ENCODE measurements around the gene EFCAB6. TPM values are rescaled to one million over a fixed set of nuclear protein-coding genes. Genes with fewer than 3 reads are reported as not detected.

EFCAB6 gene
- total RNA-seq, 1 experiment from 2014 or later, result 0.94 TPM

DNA sequence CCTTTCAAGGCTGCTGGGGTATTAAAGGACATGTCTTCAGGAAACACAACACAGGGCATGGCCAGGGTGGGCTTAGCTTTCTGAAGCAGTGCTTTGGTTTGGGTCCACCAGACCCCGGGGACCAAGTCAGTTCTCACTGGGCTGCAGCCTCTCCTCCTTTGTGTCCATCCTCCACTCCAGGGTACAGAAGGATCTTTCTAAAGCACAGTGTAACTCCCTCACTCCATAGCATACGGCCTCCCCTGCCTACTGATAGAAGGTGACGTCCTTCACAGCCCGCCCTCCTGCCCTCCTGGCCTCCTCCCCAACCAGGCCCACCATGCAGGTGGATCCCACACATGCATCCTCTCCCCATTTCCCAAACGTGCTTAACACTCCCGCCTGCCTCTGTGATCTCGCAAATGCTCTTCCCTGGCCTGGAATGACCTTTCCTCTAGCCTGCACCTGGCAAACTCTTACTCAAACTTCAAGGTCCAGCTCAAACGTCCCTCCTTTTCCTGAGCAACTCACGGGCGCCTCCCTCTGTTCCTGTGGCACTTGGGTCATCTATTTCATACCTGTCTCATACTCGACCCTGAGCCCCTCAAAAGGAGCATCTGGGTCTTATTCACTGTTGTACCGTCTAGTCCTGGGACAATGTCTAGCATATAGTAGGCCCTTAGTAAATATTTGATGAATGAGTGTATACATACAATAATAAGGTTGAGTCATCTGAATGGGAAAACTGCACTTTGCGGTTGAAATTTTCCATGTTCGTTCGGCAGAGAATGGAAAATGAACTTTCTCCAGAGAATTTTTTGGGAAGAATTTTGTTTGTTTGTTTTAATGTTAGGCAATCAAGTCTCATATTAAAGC lies 187.7 kb downstream of the EFCAB6 start:
- no peak overlapping the region for H3K4me3 Mint-ChIP-seq
- H3K9me3 Mint-ChIP-seq, result peaks cover 14% of the 10 kb centered on the region
- no peaks in the 10 kb centered on the region; the same call in 1 of the 2 replicates for H3K27me3 Mint-ChIP-seq (ENCODE audit: low read depth)
- ATAC-seq (no peak), DNase-seq (ENCODE audit: low spot score) (no peak)
- peaks cover 3% of the 10 kb centered on the region for H3K36me3 Mint-ChIP-seq
- TF ChIP-seq, protein P1, sequence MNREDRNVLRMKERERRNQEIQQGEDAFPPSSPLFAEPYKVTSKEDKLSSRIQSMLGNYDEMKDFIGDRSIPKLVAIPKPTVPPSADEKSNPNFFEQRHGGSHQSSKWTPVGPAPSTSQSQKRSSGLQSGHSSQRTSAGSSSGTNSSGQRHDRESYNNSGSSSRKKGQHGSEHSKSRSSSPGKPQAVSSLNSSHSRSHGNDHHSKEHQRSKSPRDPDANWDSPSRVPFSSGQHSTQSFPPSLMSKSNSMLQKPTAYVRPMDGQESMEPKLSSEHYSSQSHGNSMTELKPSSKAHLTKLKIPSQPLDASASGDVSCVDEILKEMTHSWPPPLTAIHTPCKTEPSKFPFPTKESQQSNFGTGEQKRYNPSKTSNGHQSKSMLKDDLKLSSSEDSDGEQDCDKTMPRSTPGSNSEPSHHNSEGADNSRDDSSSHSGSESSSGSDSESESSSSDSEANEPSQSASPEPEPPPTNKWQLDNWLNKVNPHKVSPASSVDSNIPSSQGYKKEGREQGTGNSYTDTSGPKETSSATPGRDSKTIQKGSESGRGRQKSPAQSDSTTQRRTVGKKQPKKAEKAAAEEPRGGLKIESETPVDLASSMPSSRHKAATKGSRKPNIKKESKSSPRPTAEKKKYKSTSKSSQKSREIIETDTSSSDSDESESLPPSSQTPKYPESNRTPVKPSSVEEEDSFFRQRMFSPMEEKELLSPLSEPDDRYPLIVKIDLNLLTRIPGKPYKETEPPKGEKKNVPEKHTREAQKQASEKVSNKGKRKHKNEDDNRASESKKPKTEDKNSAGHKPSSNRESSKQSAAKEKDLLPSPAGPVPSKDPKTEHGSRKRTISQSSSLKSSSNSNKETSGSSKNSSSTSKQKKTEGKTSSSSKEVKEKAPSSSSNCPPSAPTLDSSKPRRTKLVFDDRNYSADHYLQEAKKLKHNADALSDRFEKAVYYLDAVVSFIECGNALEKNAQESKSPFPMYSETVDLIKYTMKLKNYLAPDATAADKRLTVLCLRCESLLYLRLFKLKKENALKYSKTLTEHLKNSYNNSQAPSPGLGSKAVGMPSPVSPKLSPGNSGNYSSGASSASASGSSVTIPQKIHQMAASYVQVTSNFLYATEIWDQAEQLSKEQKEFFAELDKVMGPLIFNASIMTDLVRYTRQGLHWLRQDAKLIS (CRISPR knock-in tag; IDR thresholded peaks at IDR 0.05; ENCODE audit: borderline replicate concordance), result no peak
- TF ChIP-seq SMAD3 (CRISPR knock-in tag; IDR thresholded peaks at IDR 0.05; ENCODE audit: borderline replicate concordance) (no peak), ZNF219 (CRISPR knock-in tag; IDR thresholded peaks at IDR 0.05; ENCODE audit: borderline replicate concordance) (no peak), GRHL2 (CRISPR knock-in tag; IDR thresholded peaks at IDR 0.05; ENCODE audit: insufficient replicate concordance, severe bottlenecking) (no peak), IRF2 (CRISPR knock-in tag; IDR thresholded peaks at IDR 0.05; ENCODE audit: borderline replicate concordance, low read depth) (no peak), ZBTB21 (CRISPR knock-in tag; IDR thresholded peaks at IDR 0.05; ENCODE audit: borderline replicate concordance) (no peak), TEAD1 (CRISPR knock-in tag; IDR thresholded peaks at IDR 0.05) (no peak), FOXP1 (CRISPR knock-in tag; IDR thresholded peaks at IDR 0.05; ENCODE audit: borderline replicate concordance) (no peak), NR1H2 (CRISPR knock-in tag; IDR thresholded peaks at IDR 0.05) (no peak), ZNF317 (CRISPR knock-in tag; IDR thresholded peaks at IDR 0.05; ENCODE audit: borderline replicate concordance, low read depth) (no peak), SP1 (CRISPR knock-in tag; conservative IDR thresholded peaks at IDR 0.05) (no peak), CREB1 (CRISPR knock-in tag; IDR thresholded peaks at IDR 0.05) (no peak)
- TF ChIP-seq, protein P2, sequence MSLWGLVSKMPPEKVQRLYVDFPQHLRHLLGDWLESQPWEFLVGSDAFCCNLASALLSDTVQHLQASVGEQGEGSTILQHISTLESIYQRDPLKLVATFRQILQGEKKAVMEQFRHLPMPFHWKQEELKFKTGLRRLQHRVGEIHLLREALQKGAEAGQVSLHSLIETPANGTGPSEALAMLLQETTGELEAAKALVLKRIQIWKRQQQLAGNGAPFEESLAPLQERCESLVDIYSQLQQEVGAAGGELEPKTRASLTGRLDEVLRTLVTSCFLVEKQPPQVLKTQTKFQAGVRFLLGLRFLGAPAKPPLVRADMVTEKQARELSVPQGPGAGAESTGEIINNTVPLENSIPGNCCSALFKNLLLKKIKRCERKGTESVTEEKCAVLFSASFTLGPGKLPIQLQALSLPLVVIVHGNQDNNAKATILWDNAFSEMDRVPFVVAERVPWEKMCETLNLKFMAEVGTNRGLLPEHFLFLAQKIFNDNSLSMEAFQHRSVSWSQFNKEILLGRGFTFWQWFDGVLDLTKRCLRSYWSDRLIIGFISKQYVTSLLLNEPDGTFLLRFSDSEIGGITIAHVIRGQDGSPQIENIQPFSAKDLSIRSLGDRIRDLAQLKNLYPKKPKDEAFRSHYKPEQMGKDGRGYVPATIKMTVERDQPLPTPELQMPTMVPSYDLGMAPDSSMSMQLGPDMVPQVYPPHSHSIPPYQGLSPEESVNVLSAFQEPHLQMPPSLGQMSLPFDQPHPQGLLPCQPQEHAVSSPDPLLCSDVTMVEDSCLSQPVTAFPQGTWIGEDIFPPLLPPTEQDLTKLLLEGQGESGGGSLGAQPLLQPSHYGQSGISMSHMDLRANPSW (CRISPR knock-in tag; conservative IDR thresholded peaks at IDR 0.05; ENCODE audit: low read depth), result no peak
- TF ChIP-seq, protein P3, sequence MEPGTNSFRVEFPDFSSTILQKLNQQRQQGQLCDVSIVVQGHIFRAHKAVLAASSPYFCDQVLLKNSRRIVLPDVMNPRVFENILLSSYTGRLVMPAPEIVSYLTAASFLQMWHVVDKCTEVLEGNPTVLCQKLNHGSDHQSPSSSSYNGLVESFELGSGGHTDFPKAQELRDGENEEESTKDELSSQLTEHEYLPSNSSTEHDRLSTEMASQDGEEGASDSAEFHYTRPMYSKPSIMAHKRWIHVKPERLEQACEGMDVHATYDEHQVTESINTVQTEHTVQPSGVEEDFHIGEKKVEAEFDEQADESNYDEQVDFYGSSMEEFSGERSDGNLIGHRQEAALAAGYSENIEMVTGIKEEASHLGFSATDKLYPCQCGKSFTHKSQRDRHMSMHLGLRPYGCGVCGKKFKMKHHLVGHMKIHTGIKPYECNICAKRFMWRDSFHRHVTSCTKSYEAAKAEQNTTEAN (CRISPR knock-in tag; IDR thresholded peaks at IDR 0.05), result no peak
- TF ChIP-seq, protein P4, sequence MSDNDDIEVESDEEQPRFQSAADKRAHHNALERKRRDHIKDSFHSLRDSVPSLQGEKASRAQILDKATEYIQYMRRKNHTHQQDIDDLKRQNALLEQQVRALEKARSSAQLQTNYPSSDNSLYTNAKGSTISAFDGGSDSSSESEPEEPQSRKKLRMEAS (CRISPR knock-in tag; IDR thresholded peaks at IDR 0.05), result no peak
- TF ChIP-seq, protein P5, sequence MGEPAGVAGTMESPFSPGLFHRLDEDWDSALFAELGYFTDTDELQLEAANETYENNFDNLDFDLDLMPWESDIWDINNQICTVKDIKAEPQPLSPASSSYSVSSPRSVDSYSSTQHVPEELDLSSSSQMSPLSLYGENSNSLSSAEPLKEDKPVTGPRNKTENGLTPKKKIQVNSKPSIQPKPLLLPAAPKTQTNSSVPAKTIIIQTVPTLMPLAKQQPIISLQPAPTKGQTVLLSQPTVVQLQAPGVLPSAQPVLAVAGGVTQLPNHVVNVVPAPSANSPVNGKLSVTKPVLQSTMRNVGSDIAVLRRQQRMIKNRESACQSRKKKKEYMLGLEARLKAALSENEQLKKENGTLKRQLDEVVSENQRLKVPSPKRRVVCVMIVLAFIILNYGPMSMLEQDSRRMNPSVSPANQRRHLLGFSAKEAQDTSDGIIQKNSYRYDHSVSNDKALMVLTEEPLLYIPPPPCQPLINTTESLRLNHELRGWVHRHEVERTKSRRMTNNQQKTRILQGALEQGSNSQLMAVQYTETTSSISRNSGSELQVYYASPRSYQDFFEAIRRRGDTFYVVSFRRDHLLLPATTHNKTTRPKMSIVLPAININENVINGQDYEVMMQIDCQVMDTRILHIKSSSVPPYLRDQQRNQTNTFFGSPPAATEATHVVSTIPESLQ (CRISPR knock-in tag; IDR thresholded peaks at IDR 0.05), result no peak
- TF ChIP-seq, protein P6, sequence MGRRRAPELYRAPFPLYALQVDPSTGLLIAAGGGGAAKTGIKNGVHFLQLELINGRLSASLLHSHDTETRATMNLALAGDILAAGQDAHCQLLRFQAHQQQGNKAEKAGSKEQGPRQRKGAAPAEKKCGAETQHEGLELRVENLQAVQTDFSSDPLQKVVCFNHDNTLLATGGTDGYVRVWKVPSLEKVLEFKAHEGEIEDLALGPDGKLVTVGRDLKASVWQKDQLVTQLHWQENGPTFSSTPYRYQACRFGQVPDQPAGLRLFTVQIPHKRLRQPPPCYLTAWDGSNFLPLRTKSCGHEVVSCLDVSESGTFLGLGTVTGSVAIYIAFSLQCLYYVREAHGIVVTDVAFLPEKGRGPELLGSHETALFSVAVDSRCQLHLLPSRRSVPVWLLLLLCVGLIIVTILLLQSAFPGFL (CRISPR knock-in tag; IDR thresholded peaks at IDR 0.05; ENCODE audit: borderline replicate concordance), result no peak
- TF ChIP-seq, protein P7, sequence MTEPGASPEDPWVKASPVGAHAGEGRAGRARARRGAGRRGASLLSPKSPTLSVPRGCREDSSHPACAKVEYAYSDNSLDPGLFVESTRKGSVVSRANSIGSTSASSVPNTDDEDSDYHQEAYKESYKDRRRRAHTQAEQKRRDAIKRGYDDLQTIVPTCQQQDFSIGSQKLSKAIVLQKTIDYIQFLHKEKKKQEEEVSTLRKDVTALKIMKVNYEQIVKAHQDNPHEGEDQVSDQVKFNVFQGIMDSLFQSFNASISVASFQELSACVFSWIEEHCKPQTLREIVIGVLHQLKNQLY (CRISPR knock-in tag; IDR thresholded peaks at IDR 0.05), result no peak
- TF ChIP-seq, protein P8, sequence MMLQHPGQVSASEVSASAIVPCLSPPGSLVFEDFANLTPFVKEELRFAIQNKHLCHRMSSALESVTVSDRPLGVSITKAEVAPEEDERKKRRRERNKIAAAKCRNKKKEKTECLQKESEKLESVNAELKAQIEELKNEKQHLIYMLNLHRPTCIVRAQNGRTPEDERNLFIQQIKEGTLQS (CRISPR knock-in tag; conservative IDR thresholded peaks at IDR 0.05), result no peak
- H3K27ac Mint-ChIP-seq, result no peak overlapping the region
- CTCF ChIA-PET, result interaction anchor here (0.6 to 1.1 kb wide), 3 partner anchors 28 to 217 kb away, joined by 3 to 4 read pairs (median 3); no protein-coding TSS in a partner anchor
- POLR2A ChIA-PET, result no interaction called here
- H3K4me1 Mint-ChIP-seq, result peaks cover 18% of the 10 kb centered on the region
